HL-60 (cell line): ENCODE data around the gene FSD1L.

Experiments used
- POLR2AphosphoS5 ChIP-seq: IDR thresholded peaks from 2 replicates; pipeline ENCODE4 v1.6.1; 2012; ENCODE audit warnings: low read depth
- SPI1 ChIP-seq: IDR thresholded peaks from 2 replicates; pipeline ENCODE4 v1.6.1; 2012; ENCODE audit warnings: low read depth, mild to moderate bottlenecking, borderline replicate concordance
- TF ChIP-seq, protein P1 (sequence below): IDR thresholded peaks from 2 replicates; pipeline ENCODE4 v1.6.1; 2012; ENCODE audit warnings: low read depth; ENCODE audit not compliant: insufficient replicate concordance
- TF ChIP-seq, protein P2 (sequence below): IDR thresholded peaks from one replicate; pipeline ENCODE4 v1.5.1; 2011; ENCODE audit warnings: low read length, control low read depth, inconsistent platforms; ENCODE audit not compliant: insufficient read depth

DNA sequence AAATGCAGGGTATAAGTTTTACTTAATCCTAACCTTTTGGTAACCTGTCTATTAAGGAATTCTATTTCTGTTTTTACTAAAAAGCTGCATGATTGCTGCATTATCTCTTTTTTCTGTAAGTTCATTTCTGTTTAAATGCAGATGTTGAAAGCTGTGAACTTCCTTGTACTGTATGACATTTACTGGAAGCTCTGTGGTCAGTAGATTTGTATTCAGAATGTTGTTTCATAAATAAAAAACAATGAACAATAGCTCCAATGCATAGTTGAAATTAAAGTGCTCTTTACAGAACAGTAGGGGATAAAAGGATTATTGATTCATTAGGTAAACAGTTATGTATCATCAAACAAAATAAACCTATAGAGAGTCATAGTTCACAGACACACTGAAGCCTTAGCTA lies 63.6 kb downstream of the FSD1L start:
- TF ChIP-seq POLR2AphosphoS5 (no peak), SPI1 (no peak)
- TF ChIP-seq, protein P1, sequence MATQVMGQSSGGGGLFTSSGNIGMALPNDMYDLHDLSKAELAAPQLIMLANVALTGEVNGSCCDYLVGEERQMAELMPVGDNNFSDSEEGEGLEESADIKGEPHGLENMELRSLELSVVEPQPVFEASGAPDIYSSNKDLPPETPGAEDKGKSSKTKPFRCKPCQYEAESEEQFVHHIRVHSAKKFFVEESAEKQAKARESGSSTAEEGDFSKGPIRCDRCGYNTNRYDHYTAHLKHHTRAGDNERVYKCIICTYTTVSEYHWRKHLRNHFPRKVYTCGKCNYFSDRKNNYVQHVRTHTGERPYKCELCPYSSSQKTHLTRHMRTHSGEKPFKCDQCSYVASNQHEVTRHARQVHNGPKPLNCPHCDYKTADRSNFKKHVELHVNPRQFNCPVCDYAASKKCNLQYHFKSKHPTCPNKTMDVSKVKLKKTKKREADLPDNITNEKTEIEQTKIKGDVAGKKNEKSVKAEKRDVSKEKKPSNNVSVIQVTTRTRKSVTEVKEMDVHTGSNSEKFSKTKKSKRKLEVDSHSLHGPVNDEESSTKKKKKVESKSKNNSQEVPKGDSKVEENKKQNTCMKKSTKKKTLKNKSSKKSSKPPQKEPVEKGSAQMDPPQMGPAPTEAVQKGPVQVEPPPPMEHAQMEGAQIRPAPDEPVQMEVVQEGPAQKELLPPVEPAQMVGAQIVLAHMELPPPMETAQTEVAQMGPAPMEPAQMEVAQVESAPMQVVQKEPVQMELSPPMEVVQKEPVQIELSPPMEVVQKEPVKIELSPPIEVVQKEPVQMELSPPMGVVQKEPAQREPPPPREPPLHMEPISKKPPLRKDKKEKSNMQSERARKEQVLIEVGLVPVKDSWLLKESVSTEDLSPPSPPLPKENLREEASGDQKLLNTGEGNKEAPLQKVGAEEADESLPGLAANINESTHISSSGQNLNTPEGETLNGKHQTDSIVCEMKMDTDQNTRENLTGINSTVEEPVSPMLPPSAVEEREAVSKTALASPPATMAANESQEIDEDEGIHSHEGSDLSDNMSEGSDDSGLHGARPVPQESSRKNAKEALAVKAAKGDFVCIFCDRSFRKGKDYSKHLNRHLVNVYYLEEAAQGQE = no peak
- TF ChIP-seq, protein P2, sequence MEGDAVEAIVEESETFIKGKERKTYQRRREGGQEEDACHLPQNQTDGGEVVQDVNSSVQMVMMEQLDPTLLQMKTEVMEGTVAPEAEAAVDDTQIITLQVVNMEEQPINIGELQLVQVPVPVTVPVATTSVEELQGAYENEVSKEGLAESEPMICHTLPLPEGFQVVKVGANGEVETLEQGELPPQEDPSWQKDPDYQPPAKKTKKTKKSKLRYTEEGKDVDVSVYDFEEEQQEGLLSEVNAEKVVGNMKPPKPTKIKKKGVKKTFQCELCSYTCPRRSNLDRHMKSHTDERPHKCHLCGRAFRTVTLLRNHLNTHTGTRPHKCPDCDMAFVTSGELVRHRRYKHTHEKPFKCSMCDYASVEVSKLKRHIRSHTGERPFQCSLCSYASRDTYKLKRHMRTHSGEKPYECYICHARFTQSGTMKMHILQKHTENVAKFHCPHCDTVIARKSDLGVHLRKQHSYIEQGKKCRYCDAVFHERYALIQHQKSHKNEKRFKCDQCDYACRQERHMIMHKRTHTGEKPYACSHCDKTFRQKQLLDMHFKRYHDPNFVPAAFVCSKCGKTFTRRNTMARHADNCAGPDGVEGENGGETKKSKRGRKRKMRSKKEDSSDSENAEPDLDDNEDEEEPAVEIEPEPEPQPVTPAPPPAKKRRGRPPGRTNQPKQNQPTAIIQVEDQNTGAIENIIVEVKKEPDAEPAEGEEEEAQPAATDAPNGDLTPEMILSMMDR = no peak
